Kasumi-1 (cell line): ENCODE data around the gene OR4P4.

Experiments used
- DNase-seq, 2 experiments: peaks; one replicate each; lab custom pipeline; 2025; lab: John Stamatoyannopoulos, UW

OR4P4 gene

DNA sequence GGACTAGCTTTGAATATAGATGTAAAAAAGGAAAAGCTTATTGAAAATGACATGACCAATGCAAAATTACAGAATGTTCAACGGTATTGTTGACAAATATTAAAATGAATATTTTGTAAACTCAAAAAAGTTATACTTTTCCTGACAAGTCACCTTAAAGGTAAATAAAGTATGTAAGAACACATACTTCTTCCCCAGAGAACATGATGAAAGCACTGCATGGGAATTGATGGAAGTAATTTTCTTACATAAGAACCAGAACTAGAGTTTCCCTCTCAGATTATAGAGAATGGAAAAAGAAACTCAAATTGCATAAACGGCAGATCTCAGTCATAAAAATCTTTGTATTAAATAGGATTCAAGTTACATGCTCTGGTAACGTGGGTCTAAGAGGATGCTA is at the start of gene OR4P4:
Gene OR4P4 (plus strand): TSS at position 301 of the 400 bp plus-strand sequence.
- DNase-seq = no peak

DNA sequence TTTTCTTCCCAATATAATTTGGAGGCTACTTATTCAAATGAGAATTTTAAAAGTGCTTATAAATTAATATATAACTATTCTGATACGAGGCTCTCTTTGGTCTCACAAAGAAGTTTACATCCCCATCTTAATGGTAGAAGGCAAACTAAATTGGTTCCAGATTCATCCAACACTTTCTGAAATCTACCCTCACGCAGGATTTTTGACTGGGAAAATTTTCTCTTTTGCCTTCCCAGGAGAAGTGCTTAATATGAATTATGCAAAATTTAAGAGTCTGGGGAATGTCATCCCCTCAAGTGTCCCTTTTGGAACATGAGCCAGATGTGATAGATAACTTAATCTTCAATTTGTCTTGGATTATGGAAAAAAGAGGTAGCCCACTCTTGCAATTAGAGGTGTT is 27.4 kb upstream of the OR4P4 start, which contains the start of gene OR4C11:
Gene OR4C11 (minus strand): TSS at position 101 of the 400 bp plus-strand sequence. CDS start 3,272 bp downstream, outside the sequence.
- DNase-seq = no peak

DNA sequence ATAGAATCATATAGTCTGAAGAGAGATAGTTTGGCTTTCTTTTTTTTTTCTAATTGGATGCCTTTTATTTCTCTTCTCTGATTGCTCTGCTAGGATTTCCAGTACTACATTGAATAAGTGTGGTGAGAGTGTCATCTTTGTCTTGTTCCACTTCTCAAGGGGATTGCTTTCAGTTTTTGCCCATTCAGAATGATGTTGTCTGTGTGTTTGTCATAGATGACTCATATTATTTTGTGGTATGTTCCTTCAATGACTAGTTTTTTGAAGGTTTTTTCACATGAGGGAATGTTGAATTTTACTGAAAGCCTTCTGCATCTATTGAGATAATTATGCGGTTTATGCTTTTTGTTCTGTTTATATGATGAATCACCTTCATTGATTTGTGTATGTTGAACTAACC is 10.4 kb upstream of the OR4P4 start:
- no peak for DNase-seq

DNA sequence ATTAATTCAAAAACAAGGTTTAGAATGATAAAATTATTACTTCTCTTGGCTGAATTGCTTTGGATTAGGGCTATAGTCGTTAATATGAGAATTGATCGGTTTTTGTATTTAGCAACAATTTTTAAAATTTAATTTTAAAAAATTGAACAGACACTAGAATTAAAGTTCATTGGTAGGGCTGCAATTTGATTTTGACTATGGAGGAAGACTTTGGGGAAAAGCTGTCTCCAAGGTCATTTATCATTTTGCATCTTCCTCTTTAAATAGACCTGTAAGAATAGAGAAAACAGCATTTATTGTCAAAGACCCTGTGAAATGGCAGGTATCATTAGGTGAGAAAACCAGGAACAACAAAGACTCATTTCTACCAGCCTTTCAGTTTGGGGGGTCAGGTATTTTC is 13.1 kb downstream of the OR4P4 start, which contains the start of gene OR4S2:
Gene OR4S2 (plus strand): TSS at position 301 of the 400 bp plus-strand sequence. CDS start 2,577 bp downstream, outside the sequence.
- no peak for DNase-seq

DNA sequence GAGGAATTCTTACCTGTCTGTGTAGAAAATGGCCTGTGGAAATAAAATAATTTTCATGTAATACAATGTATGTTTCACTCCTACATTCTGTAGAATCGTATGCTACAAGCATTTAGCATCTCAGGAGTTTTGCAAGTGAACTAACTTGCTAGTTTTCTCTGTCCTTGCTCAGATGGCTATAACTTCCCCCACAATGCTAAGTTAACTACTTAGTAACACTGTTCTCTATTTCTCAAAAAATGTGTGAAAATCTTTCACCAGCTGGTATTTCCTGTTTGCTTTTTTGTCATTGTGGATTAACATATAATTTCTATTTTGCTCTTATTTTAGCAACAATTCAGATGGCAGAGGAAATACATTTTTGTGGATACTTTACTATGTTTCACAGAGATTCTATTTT is 17.6 kb downstream of the OR4P4 start:
- no peak for DNase-seq

DNA sequence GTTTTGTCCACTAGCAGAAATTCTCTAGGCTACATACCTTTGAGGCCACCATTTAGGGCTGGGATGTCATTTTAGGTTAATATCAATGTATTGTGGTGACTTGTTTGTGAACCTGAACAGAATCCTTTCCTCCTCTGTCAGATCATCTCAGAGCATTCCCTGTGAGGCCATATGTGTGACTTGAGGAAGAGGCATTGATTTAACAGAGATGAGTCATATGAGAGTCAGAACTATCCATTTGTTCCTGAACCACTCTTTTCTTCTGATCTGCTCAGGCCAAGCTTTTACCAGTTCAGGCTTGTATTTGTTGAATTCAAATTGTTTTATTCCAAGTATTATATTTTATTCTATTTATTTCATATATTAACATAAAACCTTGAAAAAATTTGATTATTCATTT is 20.2 kb downstream of the OR4P4 start:
- no peak for DNase-seq

DNA sequence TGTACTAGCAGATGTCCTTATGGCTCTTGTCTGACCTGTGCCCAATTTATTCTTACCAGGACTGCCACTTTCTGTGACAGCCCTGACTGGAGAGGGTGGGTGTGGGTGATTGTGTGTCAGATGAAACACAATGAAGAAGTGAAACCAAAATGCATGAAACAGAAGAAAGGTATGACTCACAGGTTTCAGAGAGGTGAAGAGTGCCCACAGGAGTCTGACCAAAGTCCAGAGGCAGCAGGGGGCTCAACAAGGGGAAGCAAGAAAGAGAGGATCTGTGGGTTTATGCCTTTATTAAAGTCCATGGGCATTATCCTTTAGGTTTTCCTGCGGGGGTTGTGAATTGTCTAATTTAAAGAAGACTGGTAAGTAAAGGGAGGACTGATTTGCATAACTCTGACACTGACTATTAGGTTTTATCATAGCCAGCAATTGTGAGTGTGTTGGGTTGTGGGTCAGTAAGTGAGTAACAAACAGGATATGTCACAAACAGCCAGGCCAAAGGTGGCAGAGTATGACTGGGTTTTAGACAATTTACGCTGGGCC is 23.2 kb downstream of the OR4P4 start:
- no peak for DNase-seq

- DNase-seq = no peak
Measured at GRCh38 chr11:55658608-55659007, 23.7 kb downstream of the OR4P4 start.

DNA sequence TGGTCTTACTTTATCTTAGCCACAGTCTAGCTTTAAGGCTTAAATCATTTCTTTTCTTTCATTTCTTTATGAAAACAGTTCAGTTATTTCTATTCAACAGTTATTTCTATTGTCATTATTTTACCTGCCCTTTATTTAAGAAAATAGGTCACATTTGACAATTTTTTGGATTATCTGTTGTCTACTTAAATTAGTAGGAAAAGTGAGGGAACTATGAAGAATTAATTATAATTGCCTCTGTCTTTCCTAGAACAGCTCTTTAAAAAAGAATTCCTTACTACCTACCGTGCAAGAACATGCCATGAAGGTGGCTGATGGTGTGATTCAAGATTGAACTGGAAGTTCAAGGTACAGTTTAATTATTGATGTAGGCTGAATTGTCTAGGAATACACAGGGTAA is 27.0 kb downstream of the OR4P4 start, which contains the start of gene OR4C6:
Gene OR4C6 (plus strand): TSS at position 301 of the 400 bp plus-strand sequence. CDS start 2,966 bp downstream, outside the sequence.
- DNase-seq = no peak

DNA sequence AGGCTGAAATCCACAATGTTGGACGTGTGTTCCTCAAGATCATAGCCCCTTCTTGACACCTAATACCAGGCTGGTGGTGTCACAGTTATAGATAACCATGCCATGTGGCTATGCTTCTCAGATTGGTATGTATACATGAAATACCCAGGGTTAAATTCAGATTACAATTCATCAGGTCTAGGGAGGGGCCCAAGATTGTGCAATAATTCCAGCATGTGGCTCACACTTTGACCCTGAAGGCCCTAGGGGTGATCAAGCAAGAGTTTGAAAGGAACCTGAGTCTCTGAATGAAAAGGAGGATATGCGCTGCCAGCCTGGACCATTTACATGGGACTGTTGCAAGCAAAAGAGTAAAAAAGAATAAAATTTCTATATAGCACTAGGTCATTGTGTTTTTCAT is 34.5 kb downstream of the OR4P4 start:
- DNase-seq = no peak

DNA sequence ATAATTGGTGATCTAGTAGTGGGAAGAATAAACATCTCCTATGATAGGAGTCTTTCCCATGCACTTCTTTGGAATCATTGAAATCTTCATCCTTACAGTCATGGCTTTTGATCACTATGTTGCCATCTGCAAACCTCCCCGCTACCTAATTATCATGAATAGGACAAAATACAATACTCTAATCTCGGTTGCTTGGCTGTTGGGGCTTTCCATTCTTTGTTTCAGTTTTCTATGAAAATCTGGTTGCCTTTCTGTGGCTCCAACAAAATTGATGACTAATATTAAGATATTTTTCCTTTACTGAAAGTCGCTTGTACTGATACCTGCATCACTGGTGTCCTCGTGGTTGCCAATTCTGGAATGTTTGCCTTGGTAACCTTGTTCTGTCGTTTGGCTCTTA is 38.9 kb downstream of the OR4P4 start:
- DNase-seq = no peak
